SK-N-SH treated with all-trans-retinoic acid at 6 μM for 48 hours (cell line): Measurements from ENCODE around the gene MPPED2.

ENCODE experiments used
- ATAC-seq: fragments of 200-7000 bp; cut with Tn5 transposase; 3 replicates; pipeline ENCODE4 v1.9.1; 2020; ENCODE audit warnings: mild to moderate bottlenecking, moderate library complexity
- CREB5 ChIP-seq: fragments of 250-450 bp; sonication (Bioruptor Pico); IDR thresholded peaks from 2 replicates; pipeline ENCODE4 v1.5.1; 2020; ENCODE audit warnings: low read depth, mild to moderate bottlenecking, moderate library complexity
- CSDC2 ChIP-seq: fragments of 250-450 bp; sonication (Bioruptor Pico); IDR thresholded peaks from 2 replicates; pipeline ENCODE4 v1.5.0; 2020; ENCODE audit warnings: mild to moderate bottlenecking, moderate library complexity
- CSRNP3 ChIP-seq: fragments of 250-450 bp; sonication (Bioruptor Pico); IDR thresholded peaks from 2 replicates; pipeline ENCODE4 v1.5.1; 2021; ENCODE audit warnings: mild to moderate bottlenecking, moderate library complexity
- ESRRG ChIP-seq: fragments of 250-450 bp; sonication (Bioruptor Pico); IDR thresholded peaks from 2 replicates; pipeline ENCODE4 v1.6.1; 2021; ENCODE audit warnings: mild to moderate bottlenecking
- GLIS3 ChIP-seq: fragments of 250-450 bp; sonication (Bioruptor Pico); IDR thresholded peaks from 2 replicates; pipeline ENCODE4 v1.5.0; 2020; ENCODE audit warnings: mild to moderate bottlenecking, moderate library complexity
- ISL1 ChIP-seq: fragments of 250-450 bp; sonication (Bioruptor Pico); IDR thresholded peaks from 2 replicates; pipeline ENCODE4 v2.1.2; 2022; ENCODE audit warnings: mild to moderate bottlenecking, moderate library complexity
- OSR1 ChIP-seq: fragments of 250-450 bp; sonication (Bioruptor Pico); IDR thresholded peaks from 2 replicates; pipeline ENCODE4 v1.8.0; 2022; ENCODE audit warnings: moderate library complexity, mild to moderate bottlenecking, inconsistent platforms
- PATZ1 ChIP-seq: fragments of 250-450 bp; sonication (Bioruptor Pico); IDR thresholded peaks from 2 replicates; pipeline ENCODE4 v1.8.0; 2020; ENCODE audit warnings: mild to moderate bottlenecking, moderate library complexity, borderline replicate concordance
- PPARA ChIP-seq: fragments of 250-450 bp; sonication (Bioruptor Pico); IDR thresholded peaks from 2 replicates; pipeline ENCODE4 v1.5.0; 2020; ENCODE audit warnings: mild to moderate bottlenecking, borderline replicate concordance
- RARB ChIP-seq: fragments of 250-450 bp; sonication (Bioruptor Pico); IDR thresholded peaks from 2 replicates; pipeline ENCODE4 v1.8.0; 2021; ENCODE audit warnings: mild to moderate bottlenecking, moderate library complexity
- SNAI2 ChIP-seq: fragments of 250-450 bp; sonication (Bioruptor Pico); IDR thresholded peaks from 2 replicates; pipeline ENCODE4 v1.5.0; 2020; ENCODE audit warnings: mild to moderate bottlenecking, moderate library complexity
- TCF4 ChIP-seq: fragments of 250-450 bp; sonication (Bioruptor Pico); IDR thresholded peaks from 2 replicates; pipeline ENCODE4 v1.8.0; 2021; ENCODE audit warnings: mild to moderate bottlenecking, moderate library complexity, borderline replicate concordance
- TOX ChIP-seq: fragments of 250-450 bp; sonication (Bioruptor Pico); IDR thresholded peaks from 2 replicates; pipeline ENCODE4 v1.8.0; 2021; ENCODE audit warnings: mild to moderate bottlenecking, moderate library complexity, borderline replicate concordance
- TSHZ2 ChIP-seq: fragments of 250-450 bp; sonication (Bioruptor Pico); IDR thresholded peaks from 2 replicates; pipeline ENCODE4 v1.5.0; 2020; ENCODE audit warnings: mild to moderate bottlenecking, moderate library complexity
- ZC3H10 ChIP-seq: fragments of 250-450 bp; sonication (Bioruptor Pico); IDR thresholded peaks from 2 replicates; pipeline ENCODE4 v1.5.1; 2021; ENCODE audit warnings: mild to moderate bottlenecking, moderate library complexity
- ZFP3 ChIP-seq: fragments of 250-450 bp; sonication (Bioruptor Pico); IDR thresholded peaks from 2 replicates; pipeline ENCODE4 v1.5.0; 2020; ENCODE audit warnings: mild to moderate bottlenecking, moderate library complexity
- ZFP30 ChIP-seq: fragments of 450-650 bp; formaldehyde crosslinking; IDR thresholded peaks from 2 replicates; pipeline ENCODE4 v1.5.0; 2022; ENCODE audit warnings: mild to moderate bottlenecking, moderate library complexity
- ZNF565 ChIP-seq: fragments of 450-650 bp; formaldehyde crosslinking; conservative IDR thresholded peaks from 2 replicates; pipeline ENCODE4 v1.5.0; 2020; ENCODE audit warnings: low read depth, mild to moderate bottlenecking, moderate library complexity
- ZNF70 ChIP-seq: fragments of 450-650 bp; formaldehyde crosslinking; IDR thresholded peaks from 2 replicates; pipeline ENCODE4 v1.5.0; 2020; ENCODE audit warnings: mild to moderate bottlenecking, moderate library complexity

The MPPED2 gene

GRCh38 chr11:30479899-30480298 is 106.3 kb downstream of the MPPED2 start:
- peak; percentile 55 for TF ChIP-seq TCF4 (CRISPR knock-in tag)
- no peak for TF ChIP-seq CREB5 (CRISPR knock-in tag)
- ATAC-seq: no peak

GRCh38 chr11:30478923-30479322 is 107.2 kb downstream of the MPPED2 start:
- TF ChIP-seq ESRRG: no peak
- no peak for TF ChIP-seq TCF4 (CRISPR knock-in tag)
- TF ChIP-seq SNAI2 (CRISPR knock-in tag): no peak
- no peak for TF ChIP-seq ZFP30 (CRISPR knock-in tag)
- TF ChIP-seq RARB (CRISPR knock-in tag): no peak
- no peak for TF ChIP-seq ZC3H10 (CRISPR knock-in tag)
- TF ChIP-seq PPARA (CRISPR knock-in tag): no peak
- no peak for TF ChIP-seq GLIS3 (CRISPR knock-in tag)
- no peak for TF ChIP-seq CSDC2
- no peak for TF ChIP-seq ZNF565 (CRISPR knock-in tag)
- no peak for TF ChIP-seq CSRNP3
- TF ChIP-seq ISL1: no peak
- TF ChIP-seq CREB5 (CRISPR knock-in tag): no peak

GRCh38 chr11:30477061-30477460 is 109.1 kb downstream of the MPPED2 start:
- TF ChIP-seq OSR1 (CRISPR knock-in tag): no peak
- no peak for ATAC-seq

More at GRCh38 chr11:30478923-30479322, 107.2 kb downstream of the MPPED2 start:
- ATAC-seq: no peak

- no peak for ATAC-seq
- TF ChIP-seq TCF4 (CRISPR knock-in tag) (no peak), CSRNP3 (no peak), ZNF70 (CRISPR knock-in tag) (no peak), ZFP3 (no peak), OSR1 (CRISPR knock-in tag) (no peak), ESRRG (no peak), ISL1 (no peak), CREB5 (CRISPR knock-in tag) (no peak), TSHZ2 (CRISPR knock-in tag) (no peak), PATZ1 (CRISPR knock-in tag) (no peak), SNAI2 (CRISPR knock-in tag) (no peak), TOX (no peak), GLIS3 (CRISPR knock-in tag) (no peak)
Observed at GRCh38 chr11:30474151-30474954, 111.8 kb downstream of the MPPED2 start.
